ENCODE data around the gene HLF.

HLF gene

GRCh38 chr17:55264645-55265298, at the start of gene HLF:
Gene HLF (plus strand): TSS chr17:55264960. CDS start chr17:55265485, 525 bp downstream.
- TF ChIP-seq CTCF (IDR thresholded peaks at IDR 0.05; ENCODE audit: low read length, missing control alignments), result no peak
- peak; percentile 59 for DNase-seq (ENCODE audit: low read depth)

GRCh38 chr17:55215711-55216110, 49.0 kb upstream of the HLF start:
- TF ChIP-seq CTCF (IDR thresholded peaks at IDR 0.05; ENCODE audit: low read length, missing control alignments), result no peak
- H3K4me3 ChIP-seq (replicated peaks; ENCODE audit: low read depth, low read length), result no peak overlapping the region
- DNase-seq (ENCODE audit: low read depth), result no peak

More at GRCh38 chr17:55264645-55265298, at the start of gene HLF:
- H3K4me3 ChIP-seq (replicated peaks; ENCODE audit: low read depth, low read length), result peak within 1 kb of the TSS; percentile 40

- no peak overlapping the region for H3K4me3 ChIP-seq (replicated peaks; ENCODE audit: low read depth, low read length)
- DNase-seq (ENCODE audit: low read depth), result no peak
- TF ChIP-seq CTCF (IDR thresholded peaks at IDR 0.05; ENCODE audit: low read length, missing control alignments), result no peak
Measured at GRCh38 chr17:55216888-55217287, 47.9 kb upstream of the HLF start.

GRCh38 chr17:55219459-55219858, 45.3 kb upstream of the HLF start:
- no peak overlapping the region for H3K4me3 ChIP-seq (replicated peaks; ENCODE audit: low read depth, low read length)
- no peak for DNase-seq (ENCODE audit: low read depth)
- no peak for TF ChIP-seq CTCF (IDR thresholded peaks at IDR 0.05; ENCODE audit: low read length, missing control alignments)

GRCh38 chr17:55219934-55220333, 44.8 kb upstream of the HLF start:
- no peak for TF ChIP-seq CTCF (IDR thresholded peaks at IDR 0.05; ENCODE audit: low read length, missing control alignments)
- peak; percentile 29 for DNase-seq (ENCODE audit: low read depth)
- H3K4me3 ChIP-seq (replicated peaks; ENCODE audit: low read depth, low read length), result no peak overlapping the region

GRCh38 chr17:55223524-55223923, 41.2 kb upstream of the HLF start:
- DNase-seq (ENCODE audit: low read depth), result no peak
- TF ChIP-seq CTCF (IDR thresholded peaks at IDR 0.05; ENCODE audit: low read length, missing control alignments), result no peak
- no peak overlapping the region for H3K4me3 ChIP-seq (replicated peaks; ENCODE audit: low read depth, low read length)

- TF ChIP-seq CTCF (IDR thresholded peaks at IDR 0.05; ENCODE audit: low read length, missing control alignments), result no peak
- DNase-seq (ENCODE audit: low read depth), result no peak
- H3K4me3 ChIP-seq (replicated peaks; ENCODE audit: low read depth, low read length), result no peak overlapping the region
Measured at GRCh38 chr17:55224746-55225145, 40.0 kb upstream of the HLF start.

Data from fibroblast of pulmonary artery (primary cell).